Lower lobe of right lung (tissue), 2 donors: Measurements from ENCODE around the gene CFAP20DC. TPM values are rescaled to one million over a fixed set of nuclear protein-coding genes. Genes with fewer than 3 reads are reported as not detected.

Experiments used
- ATAC-seq, 2 donors: fragments of 200-7000 bp; cut with Tn5 transposase; one replicate each; pipeline ENCODE4 v1.9.1; 2020 to 2022; ENCODE audit warnings: mild to moderate bottlenecking in 2 of 2, moderate library complexity in 2 of 2
- DNase-seq: peaks from one replicate; pipeline ENCODE4 v3.0.0-alpha.2; 2020
- H3K27ac ChIP-seq: fragments of 200-600 bp; one replicate; pipeline ENCODE4 v1.8.0; 2022
- H3K27me3 ChIP-seq: fragments of 200-600 bp; one replicate; pipeline ENCODE4 v1.8.0; 2022; ENCODE audit warnings: low read depth
- H3K36me3 ChIP-seq: fragments of 200-600 bp; one replicate; pipeline ENCODE4 v1.8.0; 2022; ENCODE audit warnings: mild to moderate bottlenecking
- H3K4me1 ChIP-seq: fragments of 200-600 bp; one replicate; pipeline ENCODE4 v1.8.0; 2022
- H3K4me3 ChIP-seq: fragments of 200-600 bp; one replicate; pipeline ENCODE4 v1.8.0; 2022; ENCODE audit warnings: mild to moderate bottlenecking
- H3K9me3 ChIP-seq: fragments of 200-600 bp; one replicate; pipeline ENCODE4 v1.8.0; 2022
- intact Hi-C: fragments of 100-400 bp; cut with DNase I; formaldehyde crosslinking; loops from one replicate; pipeline ENCODE4 v1.11.0; 2022
- total RNA-seq: library from RNA; stranded (reverse); fragmentation: NEBNext Ultra II Directional; extraction: Animal tissue kit (Norgen Biotek cat#: 25700); gene quantifications from one replicate; pipeline ENCODE4 v1.2.1, GENCODE V29; 2021
- TF ChIP-seq, protein P1 (sequence below): fragments of 200-600 bp; IDR thresholded peaks from one replicate; pipeline ENCODE4 v1.8.0; 2022; ENCODE audit warnings: antibody characterized with exemption, mild to moderate bottlenecking
- donor health status: DM: no; HTN: yes; CAD: no; lungs with severe emphysema.

CFAP20DC gene
- total RNA-seq, 1 donor from 2014 or later: 0.71 TPM

DNA sequence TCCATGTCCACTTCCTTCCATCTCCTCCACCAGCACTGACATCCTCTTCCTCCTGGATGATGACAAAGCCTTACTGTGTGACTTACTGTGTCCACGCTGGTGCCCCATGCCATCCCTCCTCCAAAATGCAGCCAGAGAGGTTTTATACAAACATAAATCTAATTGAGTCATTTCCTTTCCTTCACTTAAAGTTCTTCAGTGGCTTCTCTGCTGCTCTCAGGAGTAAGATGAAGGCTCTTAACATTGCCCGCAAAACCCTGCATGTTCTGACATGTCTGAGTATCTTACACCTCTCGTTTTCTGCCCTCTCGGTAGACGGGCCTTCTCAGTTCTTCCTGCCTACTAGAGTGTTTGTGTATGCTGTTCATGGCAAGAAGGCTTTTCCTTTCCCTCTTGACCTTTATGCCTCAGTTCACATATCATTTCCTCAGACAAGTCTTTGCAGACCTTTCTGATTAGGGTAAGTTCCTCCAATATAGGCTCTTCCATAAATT lies 175.5 kb downstream of the CFAP20DC start:
- no peak overlapping the region for H3K27ac ChIP-seq
- H3K36me3 ChIP-seq: no peaks in the 10 kb centered on the region
- no peaks in the 10 kb centered on the region for H3K27me3 ChIP-seq
- H3K9me3 ChIP-seq: no peaks in the 10 kb centered on the region
- no peaks in the 10 kb centered on the region for H3K4me1 ChIP-seq
- TF ChIP-seq, protein P1, sequence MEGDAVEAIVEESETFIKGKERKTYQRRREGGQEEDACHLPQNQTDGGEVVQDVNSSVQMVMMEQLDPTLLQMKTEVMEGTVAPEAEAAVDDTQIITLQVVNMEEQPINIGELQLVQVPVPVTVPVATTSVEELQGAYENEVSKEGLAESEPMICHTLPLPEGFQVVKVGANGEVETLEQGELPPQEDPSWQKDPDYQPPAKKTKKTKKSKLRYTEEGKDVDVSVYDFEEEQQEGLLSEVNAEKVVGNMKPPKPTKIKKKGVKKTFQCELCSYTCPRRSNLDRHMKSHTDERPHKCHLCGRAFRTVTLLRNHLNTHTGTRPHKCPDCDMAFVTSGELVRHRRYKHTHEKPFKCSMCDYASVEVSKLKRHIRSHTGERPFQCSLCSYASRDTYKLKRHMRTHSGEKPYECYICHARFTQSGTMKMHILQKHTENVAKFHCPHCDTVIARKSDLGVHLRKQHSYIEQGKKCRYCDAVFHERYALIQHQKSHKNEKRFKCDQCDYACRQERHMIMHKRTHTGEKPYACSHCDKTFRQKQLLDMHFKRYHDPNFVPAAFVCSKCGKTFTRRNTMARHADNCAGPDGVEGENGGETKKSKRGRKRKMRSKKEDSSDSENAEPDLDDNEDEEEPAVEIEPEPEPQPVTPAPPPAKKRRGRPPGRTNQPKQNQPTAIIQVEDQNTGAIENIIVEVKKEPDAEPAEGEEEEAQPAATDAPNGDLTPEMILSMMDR: no peak
- DNase-seq: no peak
- ATAC-seq: peak in 1 of 2 donors; percentile 55
- no peak overlapping the region for H3K4me3 ChIP-seq
- intact Hi-C loops: no loop called here

DNA sequence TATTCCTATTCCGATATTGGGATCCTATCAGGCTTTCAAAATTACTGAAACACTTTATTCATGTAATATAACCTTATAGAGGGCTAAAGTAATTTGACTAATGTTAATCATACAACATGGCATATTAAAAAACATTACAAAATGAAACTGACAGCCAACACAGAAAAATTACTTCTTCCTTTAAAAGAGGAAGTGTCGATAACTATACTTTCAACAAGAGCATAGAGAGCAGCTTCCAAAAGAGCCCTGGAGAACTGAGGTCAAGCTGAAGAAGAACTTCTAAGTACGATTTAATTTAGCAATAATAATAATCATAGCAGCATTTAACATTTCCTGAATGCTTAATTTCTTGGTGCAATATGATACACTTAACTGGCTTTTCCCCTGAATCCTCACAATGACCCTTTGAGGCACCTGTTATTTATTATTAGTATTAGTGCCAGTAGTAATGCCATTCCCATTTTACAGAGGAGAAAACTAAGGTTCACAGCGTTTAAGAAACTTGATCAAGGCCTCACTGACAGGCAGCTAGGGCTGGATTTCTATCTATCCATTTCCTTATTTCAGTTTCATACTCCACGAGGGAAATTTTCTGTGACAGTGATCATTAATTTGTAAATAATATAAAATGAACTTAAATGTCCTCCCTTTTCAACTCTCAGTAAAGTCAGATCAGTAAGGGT lies 181.6 kb downstream of the CFAP20DC start:
- no peaks in the 10 kb centered on the region for H3K9me3 ChIP-seq
- DNase-seq (no peak), ATAC-seq (no peak)
- TF ChIP-seq, protein P1: no peak
- H3K27ac ChIP-seq: no peak overlapping the region
- no peak overlapping the region for H3K4me3 ChIP-seq
- no peaks in the 10 kb centered on the region for H3K27me3 ChIP-seq
- H3K36me3 ChIP-seq: no peaks in the 10 kb centered on the region
- no peaks in the 10 kb centered on the region for H3K4me1 ChIP-seq
- intact Hi-C loops: no loop called here

DNA sequence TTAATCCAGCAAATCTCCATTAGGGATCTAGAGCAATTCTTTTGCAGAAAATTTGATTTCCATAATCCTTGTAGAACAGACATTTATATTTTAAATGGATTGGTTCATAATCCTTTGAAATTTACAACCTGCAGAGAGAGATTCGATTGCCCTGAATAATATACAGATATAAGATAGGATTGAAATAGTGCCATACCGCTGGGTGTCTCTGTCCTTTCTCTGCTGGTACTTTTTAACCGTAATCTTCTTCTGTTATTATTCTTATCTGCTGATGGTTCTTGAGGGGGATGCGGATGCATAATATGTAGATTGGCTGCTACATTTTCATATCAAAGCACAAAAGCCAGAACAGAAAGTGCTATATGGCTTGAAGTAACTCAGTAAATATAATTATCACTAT lies 182.2 kb downstream of the CFAP20DC start:
- Histone ChIP-seq H3K27ac (no peak overlapping the region), H3K4me3 (no peak overlapping the region), H3K9me3 (no peaks in the 10 kb centered on the region), H3K36me3 (no peaks in the 10 kb centered on the region), H3K4me1 (no peaks in the 10 kb centered on the region), H3K27me3 (no peaks in the 10 kb centered on the region)
- DNase-seq (no peak), ATAC-seq (no peak)
- intact Hi-C loops: no loop called here
- TF ChIP-seq, protein P1: no peak

DNA sequence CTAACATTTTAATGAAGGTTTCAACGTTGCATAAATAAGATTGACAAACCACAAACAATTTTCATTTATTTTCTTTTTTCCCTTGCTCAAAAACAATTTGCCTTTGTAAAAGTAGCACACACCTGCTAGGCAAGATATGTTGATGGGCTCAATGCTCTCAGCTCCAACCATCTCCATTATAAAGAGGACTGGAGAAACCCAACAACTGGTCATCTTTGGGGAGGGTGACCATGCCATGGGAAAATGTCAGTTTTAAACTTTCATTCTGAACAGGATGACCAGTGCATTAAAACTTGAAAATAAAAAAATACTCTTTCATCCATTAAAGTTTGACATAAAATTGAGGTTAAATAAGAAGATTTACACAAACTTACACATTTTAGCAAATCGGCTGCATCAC lies 183.7 kb downstream of the CFAP20DC start:
- Histone ChIP-seq H3K4me3 (no peak overlapping the region), H3K36me3 (no peaks in the 10 kb centered on the region), H3K27me3 (no peaks in the 10 kb centered on the region), H3K4me1 (no peaks in the 10 kb centered on the region), H3K9me3 (no peaks in the 10 kb centered on the region), H3K27ac (no peak overlapping the region)
- intact Hi-C loops: no loop called here
- DNase-seq: no peak
- TF ChIP-seq, protein P1: no peak
- ATAC-seq: no peak

DNA sequence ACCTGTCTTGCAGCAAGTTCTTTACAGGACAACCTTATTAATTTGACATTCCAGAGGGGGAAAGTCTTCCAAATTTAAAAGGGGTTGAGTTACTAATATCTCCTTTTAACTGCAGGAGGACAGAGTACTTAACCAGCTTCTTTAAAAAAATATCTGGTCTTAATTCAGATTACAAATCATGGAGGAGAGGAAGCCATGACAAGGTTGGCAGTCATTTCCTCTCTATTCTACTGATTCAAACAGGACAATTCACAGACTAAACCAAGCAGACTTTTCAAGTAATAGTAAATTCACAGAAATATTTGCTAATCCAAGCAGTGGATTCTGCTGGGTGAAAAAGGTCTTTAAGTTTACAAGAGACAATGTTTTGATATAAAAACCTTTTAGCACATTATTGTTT lies 185.3 kb downstream of the CFAP20DC start:
- Histone ChIP-seq H3K27ac (no peak overlapping the region), H3K4me3 (no peak overlapping the region), H3K27me3 (no peaks in the 10 kb centered on the region), H3K9me3 (no peaks in the 10 kb centered on the region), H3K4me1 (no peaks in the 10 kb centered on the region), H3K36me3 (no peaks in the 10 kb centered on the region)
- TF ChIP-seq, protein P1: no peak
- intact Hi-C loops: no loop called here
- DNase-seq: no peak
- ATAC-seq: no peak
